ENCODE data around the gene NSUN2.
"Not testable (repeated sequence)": the region's sequence is repeated elsewhere in the genome, so short reads cannot be mapped to it uniquely, and the experiment has no call there.

NSUN2 gene

DNA sequence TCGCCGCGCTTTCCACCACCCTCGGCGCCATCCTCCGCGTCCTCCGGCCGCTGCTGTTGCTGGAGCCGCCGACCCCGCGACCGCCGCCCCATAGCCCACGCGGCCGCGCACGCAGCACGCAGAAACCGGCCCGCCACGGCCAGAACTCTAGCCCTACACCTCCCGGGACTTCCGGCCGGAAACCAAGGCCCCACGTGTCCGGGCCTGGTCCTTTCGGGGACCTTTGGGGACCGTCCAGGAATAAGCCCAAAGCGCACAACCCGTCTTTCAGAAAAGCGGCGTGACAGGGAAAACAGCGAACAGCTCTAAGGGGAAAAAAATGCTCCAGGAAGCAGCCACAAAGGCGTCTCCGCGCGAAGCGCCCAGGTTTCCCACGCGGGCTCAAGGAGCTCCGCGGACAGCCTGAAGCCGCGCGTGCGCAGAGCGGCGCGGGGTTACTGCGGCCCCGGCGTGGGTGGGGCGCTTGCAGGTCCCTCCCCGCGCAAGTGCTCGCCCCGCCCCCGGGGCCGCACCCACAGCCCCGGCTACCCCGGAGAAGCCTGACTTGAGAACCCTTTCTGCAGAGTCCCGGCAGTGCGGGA lies at the start of gene NSUN2, which contains the start of gene SRD5A1:
Gene NSUN2, minus strand, starts transcription at position 157 of the 581 bp plus-strand sequence. Its CDS starts 65 bp downstream, at position 92.
Gene SRD5A1, plus strand, starts transcription at position 553 of the 581 bp plus-strand sequence. CDS start 137 bp downstream, outside the sequence.
- H3K4me3 ChIP-seq (ENCODE audit: low read depth, low read length) = peak within 1 kb of the TSS; percentile 82
- DNase-seq (ENCODE audit: low read depth) = peak; percentile 73

GRCh38 chr5:6682239-6682638 lies 49.4 kb upstream of the NSUN2 start:
- no peak overlapping the region for H3K4me3 ChIP-seq (ENCODE audit: low read depth, low read length)
- DNase-seq (ENCODE audit: low read depth) = no peak

GRCh38 chr5:6681682-6682081 lies 48.8 kb upstream of the NSUN2 start:
- no peak for DNase-seq (ENCODE audit: low read depth)
- H3K4me3 ChIP-seq (ENCODE audit: low read depth, low read length) = no peak overlapping the region

DNA sequence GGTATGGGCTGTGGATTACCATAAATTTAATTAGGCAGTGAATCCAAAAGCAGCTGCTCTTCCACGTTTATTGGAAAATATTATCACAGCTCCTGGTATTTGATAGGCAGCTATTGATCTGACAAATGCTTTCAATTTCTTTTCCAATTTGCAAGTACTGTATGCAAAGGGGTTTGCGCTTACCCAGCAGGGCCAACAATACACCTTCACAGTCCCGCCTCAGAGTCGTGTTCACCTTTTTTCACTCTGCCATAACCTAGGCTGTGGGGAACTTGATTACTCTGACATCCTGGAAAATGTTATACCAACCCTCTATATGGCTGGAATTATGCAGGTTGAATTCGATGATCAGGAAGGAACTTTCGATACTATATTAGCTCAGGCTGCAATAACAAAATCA lies 48.1 kb upstream of the NSUN2 start:
- H3K4me3 ChIP-seq (ENCODE audit: low read depth, low read length) = no peak overlapping the region
- DNase-seq (ENCODE audit: low read depth) = no peak

GRCh38 chr5:6678385-6678784 lies 45.5 kb upstream of the NSUN2 start:
- H3K4me3 ChIP-seq (ENCODE audit: low read depth, low read length) = no peak overlapping the region
- no peak for DNase-seq (ENCODE audit: low read depth)

GRCh38 chr5:6676702-6677101 lies 43.9 kb upstream of the NSUN2 start:
- no peak overlapping the region for H3K4me3 ChIP-seq (ENCODE audit: low read depth, low read length)
- DNase-seq (ENCODE audit: low read depth) = no peak

DNA sequence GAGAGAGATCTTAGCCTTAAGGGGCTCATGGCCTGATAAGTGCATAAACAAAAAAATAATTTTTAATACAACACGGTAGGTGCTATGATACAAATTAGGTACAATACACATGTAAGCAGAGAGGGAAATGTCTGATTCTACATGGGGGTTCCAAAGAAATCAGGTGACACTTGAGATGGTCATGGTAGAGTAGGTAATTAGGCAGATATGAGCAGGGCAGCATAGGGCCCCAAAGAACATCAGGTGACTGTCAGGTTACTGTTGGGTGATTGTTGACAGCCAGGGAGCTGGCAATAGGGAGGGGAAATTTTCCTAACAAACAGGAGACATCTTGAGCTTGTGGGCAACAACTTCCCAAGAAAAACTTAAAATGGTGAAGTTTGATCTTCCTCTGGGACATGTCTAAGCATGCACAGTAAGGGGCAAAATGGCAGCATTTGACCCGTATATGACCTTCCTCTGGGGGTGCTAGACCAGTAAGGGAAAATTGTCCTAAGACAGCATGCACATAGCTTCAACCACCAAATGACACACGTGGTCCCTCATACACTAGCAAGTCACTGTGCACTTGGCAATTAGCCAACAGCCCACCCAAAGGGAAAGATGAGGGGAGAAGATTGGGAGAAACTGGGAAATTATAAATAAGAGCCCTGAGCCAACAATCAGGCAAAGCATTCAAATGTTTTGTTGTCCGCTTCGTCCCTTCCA lies 43.1 kb upstream of the NSUN2 start:
- no peak overlapping the region for H3K4me3 ChIP-seq (ENCODE audit: low read depth, low read length)
- no peak for DNase-seq (ENCODE audit: low read depth)

- no peak for DNase-seq (ENCODE audit: low read depth)
- H3K4me3 ChIP-seq (ENCODE audit: low read depth, low read length) = no peak overlapping the region
Observed at GRCh38 chr5:6674886-6675285, 42.0 kb upstream of the NSUN2 start.

GRCh38 chr5:6674421-6674820 lies 41.6 kb upstream of the NSUN2 start:
- no peak overlapping the region for H3K4me3 ChIP-seq (ENCODE audit: low read depth, low read length)
- no peak for DNase-seq (ENCODE audit: low read depth)

DNA sequence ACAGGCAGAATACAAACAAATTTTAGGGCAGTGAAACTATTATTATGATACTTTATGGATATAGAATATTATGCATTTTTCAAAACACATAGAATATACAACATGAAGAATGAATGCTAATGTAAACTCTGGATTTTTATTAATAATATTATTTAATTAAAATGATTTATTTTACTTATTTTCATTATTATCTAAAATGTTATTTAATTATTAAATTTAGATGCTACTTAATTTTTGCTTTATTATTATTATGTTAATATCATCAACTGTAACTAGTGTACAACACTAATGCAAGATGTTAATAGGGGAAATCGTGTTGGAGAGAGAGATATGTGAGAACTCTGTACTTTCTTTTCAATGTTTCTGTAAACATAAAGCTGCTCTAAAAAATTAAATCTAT lies 41.1 kb upstream of the NSUN2 start:
- no peak for DNase-seq (ENCODE audit: low read depth)
- no peak overlapping the region for H3K4me3 ChIP-seq (ENCODE audit: low read depth, low read length)

- no peak overlapping the region for H3K4me3 ChIP-seq (ENCODE audit: low read depth, low read length)
- no peak for DNase-seq (ENCODE audit: low read depth)
Observed at GRCh38 chr5:6673031-6673430, 40.2 kb upstream of the NSUN2 start.

GRCh38 chr5:6668717-6669116 lies 35.9 kb upstream of the NSUN2 start:
- not testable (repeated sequence) for DNase-seq (ENCODE audit: low read depth); H3K4me3 ChIP-seq (ENCODE audit: low read depth, low read length)

DNA sequence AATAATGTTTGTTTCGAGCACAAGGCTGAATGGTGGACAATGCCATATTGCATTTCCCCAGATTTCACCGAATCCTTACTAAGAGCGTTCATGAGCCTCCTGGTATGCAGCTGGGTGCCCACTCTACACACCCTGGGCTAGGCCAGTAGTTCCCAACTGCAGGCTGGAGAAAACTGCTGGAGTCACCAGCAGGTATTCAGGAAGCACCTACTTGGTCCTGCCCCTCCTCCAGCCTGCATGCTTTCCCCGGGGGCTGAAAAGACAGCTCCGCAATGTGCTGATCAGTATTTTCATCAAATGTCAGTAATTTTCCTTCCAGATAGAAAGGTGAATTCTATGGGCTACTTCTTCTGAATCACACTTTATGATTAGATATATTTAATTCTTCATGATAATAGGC lies 34.8 kb upstream of the NSUN2 start:
- no peak for DNase-seq (ENCODE audit: low read depth)
- H3K4me3 ChIP-seq (ENCODE audit: low read depth, low read length) = no peak overlapping the region

GRCh38 chr5:6666762-6667161 lies 33.9 kb upstream of the NSUN2 start:
- DNase-seq (ENCODE audit: low read depth) = no peak
- H3K4me3 ChIP-seq (ENCODE audit: low read depth, low read length) = no peak overlapping the region

GRCh38 chr5:6660688-6661087 lies 27.8 kb upstream of the NSUN2 start:
- DNase-seq (ENCODE audit: low read depth) = no peak
- H3K4me3 ChIP-seq (ENCODE audit: low read depth, low read length) = no peak overlapping the region

DNA sequence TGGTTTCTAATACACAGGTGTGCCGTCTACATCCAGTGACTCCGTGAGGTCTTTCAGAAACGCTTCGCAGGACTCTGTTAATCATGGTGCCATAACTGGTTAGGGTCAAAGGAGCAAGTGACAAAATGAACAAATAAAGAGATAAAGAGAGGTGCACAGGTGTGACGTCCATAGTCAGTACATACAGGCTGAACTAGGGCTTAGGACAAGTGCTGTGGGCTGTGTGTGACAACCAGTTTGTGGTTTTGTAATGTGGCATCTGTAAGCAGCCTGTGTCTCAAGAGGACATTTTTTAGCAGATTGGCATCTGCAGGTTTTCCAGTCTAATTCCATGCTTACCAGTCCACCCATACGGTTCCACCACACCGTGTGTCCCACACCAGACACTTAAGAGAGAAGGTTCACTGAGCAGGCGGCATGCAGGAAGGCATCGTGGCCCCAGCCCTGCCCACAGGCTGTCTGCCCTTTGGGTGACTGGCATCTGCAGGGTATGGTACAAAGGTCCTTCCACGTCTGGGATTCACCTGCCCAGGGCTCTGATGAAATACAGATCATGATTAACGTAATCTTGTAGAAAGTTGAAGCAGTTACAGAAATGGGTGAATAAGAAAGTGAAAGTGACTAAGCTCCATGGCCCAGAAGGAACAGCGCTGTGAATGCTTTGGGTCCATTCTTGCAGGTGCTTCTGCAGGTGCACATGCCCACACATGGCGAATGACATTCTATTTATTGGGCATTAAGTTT lies 27.3 kb upstream of the NSUN2 start:
- no peak for DNase-seq (ENCODE audit: low read depth)
- H3K4me3 ChIP-seq (ENCODE audit: low read depth, low read length) = no peak overlapping the region

DNA sequence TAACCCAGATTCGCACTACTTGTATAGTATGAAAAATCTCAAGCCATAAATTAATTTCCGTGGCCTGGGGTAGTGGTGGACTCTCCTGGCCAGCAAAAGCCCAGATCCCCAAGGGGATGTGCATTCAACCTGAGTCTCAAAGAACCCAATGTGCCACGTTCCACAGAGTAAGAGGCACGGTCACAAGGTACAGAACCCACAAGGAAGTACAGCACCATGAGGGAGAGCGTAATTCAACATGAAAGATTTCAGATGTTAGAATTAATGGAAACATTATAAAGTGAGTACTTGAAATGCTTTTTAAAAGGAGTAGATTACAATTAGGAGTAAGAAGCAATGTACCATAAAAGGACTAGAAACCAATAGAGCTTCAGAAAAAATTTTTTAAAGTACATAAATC lies 23.8 kb upstream of the NSUN2 start:
- no peak for DNase-seq (ENCODE audit: low read depth)
- H3K4me3 ChIP-seq (ENCODE audit: low read depth, low read length) = no peak overlapping the region

DNA sequence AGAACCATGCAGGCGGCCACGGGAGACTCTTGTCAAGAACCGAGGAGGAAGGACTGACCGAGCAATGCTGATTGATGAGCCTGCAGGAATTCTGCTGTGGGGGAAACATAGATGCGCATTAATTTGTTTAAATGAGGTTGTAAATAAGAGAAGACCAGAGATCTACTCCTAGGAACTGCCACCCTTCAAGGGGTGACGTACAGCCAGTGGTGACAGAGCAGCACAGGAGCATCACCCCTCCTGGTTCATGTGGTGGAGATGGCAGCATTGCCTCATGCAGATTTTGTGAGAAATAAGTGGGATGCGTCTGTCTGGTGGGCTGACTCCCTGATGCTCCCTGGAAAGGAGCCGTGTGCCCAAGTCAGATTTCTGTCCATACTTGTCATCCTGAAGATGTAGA lies 22.6 kb upstream of the NSUN2 start:
- no peak for DNase-seq (ENCODE audit: low read depth)
- H3K4me3 ChIP-seq (ENCODE audit: low read depth, low read length) = no peak overlapping the region

GRCh38 chr5:6652025-6652424 lies 19.2 kb upstream of the NSUN2 start:
- DNase-seq (ENCODE audit: low read depth) = no peak
- H3K4me3 ChIP-seq (ENCODE audit: low read depth, low read length) = no peak overlapping the region

- H3K4me3 ChIP-seq (ENCODE audit: low read depth, low read length) = no peak overlapping the region
- no peak for DNase-seq (ENCODE audit: low read depth)
Observed at GRCh38 chr5:6649681-6650080, 16.8 kb upstream of the NSUN2 start.

- no peak for DNase-seq (ENCODE audit: low read depth)
- no peak overlapping the region for H3K4me3 ChIP-seq (ENCODE audit: low read depth, low read length)
Observed at GRCh38 chr5:6649186-6649585, 16.3 kb upstream of the NSUN2 start.
